ENCODE measurements around the gene DPAGT1. TPM values are rescaled to one million over a fixed set of nuclear protein-coding genes. Genes with fewer than 3 reads are reported as not detected.

Gene DPAGT1
- total RNA-seq, 1 donor from 2014 or later, result 33.1 TPM

- POLR2A ChIA-PET, result interaction anchor here (0.8 kb wide), 1 partner anchor 22 kb away, joined by 3 read pairs; no protein-coding TSS in a partner anchor
- DNase-seq (no peak), ATAC-seq (ENCODE audit: low read depth) (no peak)
- Mint-ChIP-seq H3K27me3 (no peaks in the 10 kb centered on the region), H3K9me3 (no peaks in the 10 kb centered on the region), H3K36me3 (ENCODE audit: low read depth) (peaks cover 40% of the 10 kb centered on the region), H3K4me3 (no peak overlapping the region), H3K4me1 (peaks cover 19% of the 10 kb centered on the region), H3K27ac (no peak overlapping the region)
- CTCF ChIA-PET, result no interaction called here
- no peak for TF ChIP-seq CTCF (IDR thresholded peaks at IDR 0.05)
- intact Hi-C loops (cut with micrococcal nuclease), result no loop called here
Observed at GRCh38 chr11:119116235-119116594, 14.6 kb upstream of the DPAGT1 start.

- intact Hi-C loops (cut with micrococcal nuclease), result no loop called here
- Mint-ChIP-seq H3K27ac (peak overlapping the region; percentile 43), H3K4me3 (no peak overlapping the region), H3K27me3 (no peaks in the 10 kb centered on the region), H3K9me3 (no peaks in the 10 kb centered on the region), H3K4me1 (peaks cover 14% of the 10 kb centered on the region), H3K36me3 (ENCODE audit: low read depth) (peaks cover 44% of the 10 kb centered on the region)
- no peak for TF ChIP-seq CTCF (IDR thresholded peaks at IDR 0.05)
- no peak for DNase-seq
- CTCF ChIA-PET, result no interaction called here
- POLR2A ChIA-PET, result interaction anchor here (0.8 kb wide), 1 partner anchor 21 kb away, joined by 3 read pairs; no protein-coding TSS in a partner anchor
- ATAC-seq (ENCODE audit: low read depth), result no peak
Observed at GRCh38 chr11:119115484-119116234, 14.0 kb upstream of the DPAGT1 start.

DNA sequence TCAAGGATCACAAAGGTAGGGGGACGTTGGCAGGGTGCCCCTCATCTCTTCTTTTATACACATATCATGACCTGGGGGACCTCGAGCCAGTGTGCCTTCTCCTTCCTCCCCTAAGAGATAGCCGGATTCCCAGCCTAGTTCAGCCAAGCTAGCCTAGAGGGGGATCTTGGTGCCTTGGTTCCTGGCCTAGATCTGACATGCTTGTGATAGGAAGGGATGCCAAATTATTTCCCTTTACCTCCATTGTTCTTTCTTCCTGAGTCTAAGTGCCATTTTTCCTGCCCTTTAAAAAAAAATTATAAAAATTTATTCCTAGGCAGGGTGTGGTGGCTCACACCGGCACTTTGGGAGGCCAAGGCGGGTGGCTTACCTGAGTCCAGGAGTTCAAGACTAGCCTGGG is 12.7 kb upstream of the DPAGT1 start:
- no peaks in the 10 kb centered on the region for H3K27me3 Mint-ChIP-seq

DNA sequence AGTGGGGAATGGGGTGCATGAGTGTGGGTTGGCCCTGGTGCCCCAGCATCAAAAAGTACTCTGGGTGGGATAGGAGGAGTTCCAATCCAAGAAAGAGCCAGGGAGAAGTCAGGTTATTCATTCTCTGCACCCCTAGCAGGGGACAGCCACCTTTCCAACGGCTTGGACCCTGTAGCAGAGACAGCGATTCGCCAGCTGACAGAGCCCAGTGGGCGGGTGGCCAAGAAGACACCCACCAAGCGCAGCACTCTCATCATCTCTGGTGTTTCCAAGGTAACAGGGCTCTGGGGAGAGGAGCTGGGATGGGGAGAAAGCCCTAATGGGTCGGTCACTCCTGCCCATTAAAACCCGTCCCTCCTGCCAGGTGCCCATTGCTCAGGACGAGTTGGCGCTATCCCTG is 12.1 kb upstream of the DPAGT1 start:
- Mint-ChIP-seq H3K4me3 (no peak overlapping the region), H3K4me1 (peaks cover 18% of the 10 kb centered on the region), H3K36me3 (ENCODE audit: low read depth) (peaks cover 45% of the 10 kb centered on the region), H3K27me3 (no peaks in the 10 kb centered on the region), H3K9me3 (no peaks in the 10 kb centered on the region), H3K27ac (no peak overlapping the region)
- ATAC-seq (ENCODE audit: low read depth), result no peak
- no peak for TF ChIP-seq CTCF (IDR thresholded peaks at IDR 0.05)
- POLR2A ChIA-PET, result no interaction called here
- intact Hi-C loops (cut with micrococcal nuclease), result no loop called here
- no peak for DNase-seq
- CTCF ChIA-PET, result no interaction called here

More for the DNA sequence above, 12.7 kb upstream of the DPAGT1 start:
- ChIA-PET POLR2A (no interaction called here), CTCF (no interaction called here)
- no peak for DNase-seq
- Mint-ChIP-seq H3K27ac (no peak overlapping the region), H3K4me1 (peaks cover 11% of the 10 kb centered on the region), H3K36me3 (ENCODE audit: low read depth) (peaks cover 45% of the 10 kb centered on the region), H3K4me3 (no peak overlapping the region), H3K9me3 (no peaks in the 10 kb centered on the region)
- TF ChIP-seq CTCF (IDR thresholded peaks at IDR 0.05), result no peak
- intact Hi-C loops (cut with micrococcal nuclease), result no loop called here
- no peak for ATAC-seq (ENCODE audit: low read depth)

DNA sequence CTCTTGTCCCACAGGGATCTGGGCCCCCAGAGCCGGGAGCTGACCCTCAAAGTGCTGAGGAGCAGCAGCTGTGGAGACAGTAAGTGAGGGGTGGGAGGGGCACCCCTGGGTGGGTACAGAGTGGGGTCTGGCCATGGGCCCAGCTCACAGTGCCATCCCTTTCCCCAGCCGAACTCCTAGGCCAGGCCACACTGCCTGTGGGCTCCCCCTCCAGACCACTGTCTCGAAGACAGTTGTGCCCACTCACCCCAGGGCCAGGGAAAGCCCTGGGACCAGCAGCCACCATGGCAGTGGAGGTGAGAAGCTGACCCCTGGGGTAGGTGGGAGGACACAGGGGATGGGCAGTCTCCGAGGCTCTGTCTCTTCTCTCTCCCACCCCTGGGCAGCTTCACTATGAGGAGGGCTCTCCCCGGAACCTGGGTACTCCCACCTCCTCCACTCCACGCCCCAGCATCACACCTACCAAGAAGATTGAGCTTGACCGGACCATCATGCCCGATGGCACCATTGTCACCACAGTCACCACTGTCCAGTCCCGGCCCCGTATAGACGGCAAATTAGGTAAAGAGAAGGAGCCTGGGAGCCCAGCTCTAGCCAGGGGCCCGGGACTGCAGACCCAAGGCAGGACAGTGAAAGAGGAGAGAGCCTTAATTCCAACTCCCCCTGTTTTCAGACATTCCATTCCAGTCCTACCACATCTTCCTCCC is 10.8 kb upstream of the DPAGT1 start:
- H3K27ac Mint-ChIP-seq, result no peak overlapping the region
- H3K4me3 Mint-ChIP-seq, result no peak overlapping the region
- no peak for ATAC-seq (ENCODE audit: low read depth)
- H3K27me3 Mint-ChIP-seq, result no peaks in the 10 kb centered on the region
- DNase-seq, result no peak
- no peaks in the 10 kb centered on the region for H3K9me3 Mint-ChIP-seq
- intact Hi-C loops (cut with micrococcal nuclease), result no loop called here
- ChIA-PET CTCF (interaction anchor here (1.2 kb wide), 1 partner anchor 10 kb away, joined by 3 read pairs; no protein-coding TSS in a partner anchor), POLR2A (interaction anchor here (0.8 to 1.9 kb wide), 2 partner anchors 9 to 18 kb away, joined by 3 to 7 read pairs; partner anchors contain the start of gene HINFP)
- peaks cover 26% of the 10 kb centered on the region for H3K4me1 Mint-ChIP-seq
- peaks cover 45% of the 10 kb centered on the region for H3K36me3 Mint-ChIP-seq (ENCODE audit: low read depth)
- TF ChIP-seq CTCF (IDR thresholded peaks at IDR 0.05), result no peak

Measured in activated B cell treated with CpG ODN at 0.5 μM for 24 hours (primary cell).